ENCODE results near the gene CCDC85B.

CCDC85B gene

DNA sequence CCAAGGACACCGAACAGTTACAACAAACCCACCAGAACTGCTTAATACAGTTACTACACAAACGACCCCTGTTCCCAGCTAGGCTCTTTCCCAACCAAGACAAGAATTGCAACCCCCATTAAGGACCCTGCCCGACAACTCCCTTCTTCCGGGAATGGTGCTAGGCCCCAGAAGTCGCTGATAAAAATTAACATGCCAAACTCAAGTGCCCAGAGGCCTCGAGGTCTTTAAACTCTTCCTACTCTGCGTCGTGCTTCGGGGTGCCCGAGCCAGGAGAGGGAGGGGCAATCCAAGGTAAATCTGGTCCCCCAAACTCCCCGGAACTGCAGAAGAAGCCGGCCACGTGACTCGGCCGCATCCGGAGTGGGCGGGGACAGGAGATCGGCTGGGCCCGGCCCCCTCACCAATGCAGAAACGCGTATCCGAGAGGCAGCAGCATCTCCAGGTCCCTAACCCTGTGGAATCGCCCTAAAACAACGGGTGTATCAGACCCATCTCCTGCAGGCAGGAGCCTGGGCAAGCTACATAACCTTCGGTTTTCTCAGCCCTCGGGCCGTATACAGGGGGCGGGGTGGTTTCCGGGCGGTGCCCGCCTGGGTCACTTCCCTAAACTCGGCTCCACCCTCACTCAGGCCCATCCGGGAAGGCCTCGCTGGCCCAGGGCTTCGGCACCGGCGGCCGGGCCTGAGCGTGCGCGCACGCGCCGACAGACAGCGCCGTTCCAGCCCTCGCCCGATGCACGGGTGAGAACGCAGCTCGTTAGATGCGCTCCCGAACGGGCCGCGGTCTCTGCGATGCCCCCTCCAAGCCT is 33.6 kb upstream of the CCDC85B start:
- peak overlapping the region; percentile 83 for H4K12ac ChIP-seq (ENCODE audit: low read depth, low read length)
- H4K8ac ChIP-seq (ENCODE audit: low read depth, low read length) = peak overlapping the region; percentile 59
- peaks cover 52 to 53% of the 10 kb centered on the region in 2 experiments for H3K36me3 ChIP-seq (ENCODE audit: control insufficient read depth in 1 of 2, insufficient read depth in 2 of 2, low read length in 2 of 2)
- H3K4ac ChIP-seq (ENCODE audit: low read depth, low read length) = peak overlapping the region; percentile 98
- WGBS (ENCODE audit: extremely low coverage, insufficient coverage, insufficient read length) = no CpG with 5 or more reads among the region's 57 CpGs
- H2AK5ac ChIP-seq (ENCODE audit: low read length) = peak overlapping the region; percentile 97
- H4K91ac ChIP-seq (ENCODE audit: low read depth, low read length) = peak overlapping the region; percentile 98
- peak overlapping the region; percentile 97 for H3K27ac ChIP-seq (ENCODE audit: low read depth, low read length)
- H3K14ac ChIP-seq (ENCODE audit: low read length) = peak overlapping the region; percentile 99
- H3K79me2 ChIP-seq (ENCODE audit: control insufficient read depth, insufficient read depth, low read length, poor library complexity) = peaks cover 35% of the 10 kb centered on the region
- H3K27me3 ChIP-seq (ENCODE audit: insufficient read depth, low read length) = no peaks in the 10 kb centered on the region
- H2BK12ac ChIP-seq (ENCODE audit: low read length) = peak overlapping the region; percentile 31
- H2BK120ac ChIP-seq (ENCODE audit: insufficient read depth, low read length, poor library complexity) = peak overlapping the region; percentile 93
- peak overlapping the region; percentile 98 for H3K4me3 ChIP-seq (ENCODE audit: low read depth, low read length)
- peaks cover 15 to 18% of the 10 kb centered on the region in 2 experiments for H3K4me1 ChIP-seq (ENCODE audit: control insufficient read depth in 1 of 2, insufficient read depth in 2 of 2, low read length in 2 of 2)
- peak overlapping the region; percentile 95 for H3K18ac ChIP-seq (ENCODE audit: low read length)
- H3K4me2 ChIP-seq (ENCODE audit: low read length) = peak overlapping the region; percentile 91
- peaks cover 30% of the 10 kb centered on the region for H3K79me1 ChIP-seq (ENCODE audit: low read length)
- H3K9me3 ChIP-seq (ENCODE audit: insufficient read depth, low read depth, low read length) = peaks cover 6% of the 10 kb centered on the region
- H3K23ac ChIP-seq (ENCODE audit: low read length) = no peak overlapping the region
- peak; percentile 80 to 85 for DNase-seq
- H2AFZ ChIP-seq (ENCODE audit: insufficient read depth, low read length, poor library complexity) = peak overlapping the region; percentile 24
- peak overlapping the region; percentile 98 for H3K9ac ChIP-seq (ENCODE audit: low read length)
- peak overlapping the region; percentile 89 for H2BK5ac ChIP-seq (ENCODE audit: low read depth, low read length, poor library complexity)

DNA sequence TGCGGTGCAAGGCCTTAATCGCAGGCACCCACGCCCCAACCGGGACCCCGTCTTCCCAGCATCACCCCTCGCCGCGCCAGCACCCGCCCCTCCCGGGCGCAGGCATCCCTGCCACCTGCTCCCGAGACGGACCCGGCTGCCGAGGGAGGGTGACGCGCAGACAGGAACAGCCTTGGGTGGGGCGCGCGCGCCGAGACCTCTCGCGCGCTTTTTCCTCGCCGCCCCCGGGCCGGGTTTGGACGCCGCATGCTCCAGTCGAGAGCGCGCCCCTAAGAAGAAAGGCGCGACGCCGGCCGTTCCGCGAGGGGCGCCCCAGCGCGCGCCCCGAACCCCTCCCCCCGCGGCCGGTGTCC is 33.0 kb upstream of the CCDC85B start:
- no peaks in the 10 kb centered on the region for H3K27me3 ChIP-seq (ENCODE audit: insufficient read depth, low read length)
- H3K4ac ChIP-seq (ENCODE audit: low read depth, low read length) = peak overlapping the region; percentile 98
- H3K79me1 ChIP-seq (ENCODE audit: low read length) = peaks cover 30% of the 10 kb centered on the region
- H2BK5ac ChIP-seq (ENCODE audit: low read depth, low read length, poor library complexity) = peak overlapping the region; percentile 89
- H4K12ac ChIP-seq (ENCODE audit: low read depth, low read length) = peak overlapping the region; percentile 83
- H2BK12ac ChIP-seq (ENCODE audit: low read length) = peak overlapping the region; percentile 31
- H3K4me2 ChIP-seq (ENCODE audit: low read length) = peak overlapping the region; percentile 91
- peaks cover 35% of the 10 kb centered on the region for H3K79me2 ChIP-seq (ENCODE audit: control insufficient read depth, insufficient read depth, low read length, poor library complexity)
- peak in 1 of 2 donors; percentile 68 for DNase-seq
- peak overlapping the region; percentile 98 for H3K4me3 ChIP-seq (ENCODE audit: low read depth, low read length)
- peak overlapping the region; percentile 95 for H3K18ac ChIP-seq (ENCODE audit: low read length)
- H3K4me1 ChIP-seq (ENCODE audit: control insufficient read depth in 1 of 2, insufficient read depth in 2 of 2, low read length in 2 of 2) = peaks cover 17 to 18% of the 10 kb centered on the region in 2 experiments
- peak overlapping the region; percentile 98 for H3K9ac ChIP-seq (ENCODE audit: low read length)
- peaks cover 4% of the 10 kb centered on the region for H3K9me3 ChIP-seq (ENCODE audit: insufficient read depth, low read depth, low read length)
- WGBS (ENCODE audit: extremely low coverage, insufficient coverage, insufficient read length) = no CpG with 5 or more reads among the region's 49 CpGs
- H2AFZ ChIP-seq (ENCODE audit: insufficient read depth, low read length, poor library complexity) = peak overlapping the region; percentile 59
- H2AK5ac ChIP-seq (ENCODE audit: low read length) = peak overlapping the region; percentile 97
- peak overlapping the region; percentile 93 for H2BK120ac ChIP-seq (ENCODE audit: insufficient read depth, low read length, poor library complexity)
- peak overlapping the region; percentile 99 for H3K14ac ChIP-seq (ENCODE audit: low read length)
- H3K36me3 ChIP-seq (ENCODE audit: control insufficient read depth in 1 of 2, insufficient read depth in 2 of 2, low read length in 2 of 2) = peaks cover 52 to 53% of the 10 kb centered on the region in 2 experiments
- H4K8ac ChIP-seq (ENCODE audit: low read depth, low read length) = peak overlapping the region; percentile 59
- peak overlapping the region; percentile 98 for H4K91ac ChIP-seq (ENCODE audit: low read depth, low read length)
- H3K23ac ChIP-seq (ENCODE audit: low read length) = no peak overlapping the region
- H3K27ac ChIP-seq (ENCODE audit: low read depth, low read length) = peak overlapping the region; percentile 97

DNA sequence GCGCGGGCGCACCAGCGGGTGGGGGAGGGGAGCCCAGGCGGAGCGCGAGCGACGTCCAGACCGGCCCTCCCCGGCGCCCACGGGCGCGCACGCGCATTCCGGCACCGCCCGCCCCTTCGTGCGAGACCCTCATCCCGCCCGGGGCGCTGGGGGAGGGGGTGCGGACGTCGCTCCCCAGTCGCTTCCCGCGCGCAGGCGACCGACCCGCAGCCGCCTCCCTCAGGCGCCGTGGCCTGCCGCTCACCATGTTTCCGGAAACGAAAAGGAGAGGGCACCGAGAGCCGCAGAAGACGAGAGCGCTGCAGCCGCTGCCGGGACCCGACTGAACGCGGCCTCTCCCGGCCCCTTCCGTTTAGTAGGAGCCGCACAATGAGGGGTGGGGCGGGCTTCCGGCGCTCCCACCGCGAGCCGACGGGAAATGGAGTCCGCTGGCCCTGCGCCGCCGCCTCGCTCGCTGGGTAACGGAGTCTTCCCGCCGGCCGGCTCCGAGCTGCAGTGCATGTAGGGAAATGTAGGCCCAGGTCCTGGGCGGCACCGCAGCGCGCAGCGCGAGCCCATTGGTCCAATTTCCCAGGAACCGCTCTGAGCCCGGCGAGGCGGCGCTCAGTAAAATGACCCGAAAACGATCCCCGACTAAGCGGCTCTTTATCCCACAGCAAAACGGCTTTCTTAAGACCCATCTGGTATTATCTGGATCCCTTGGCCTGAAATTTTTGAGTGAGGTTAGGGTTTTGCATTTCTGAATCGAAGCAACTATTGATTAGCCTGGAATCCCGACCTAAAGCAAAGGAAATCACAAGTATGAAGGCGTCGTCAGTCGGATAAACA is 32.4 kb upstream of the CCDC85B start, which contains the start of gene CFL1:
Gene CFL1, minus strand, starts transcription at position 328 of the 828 bp plus-strand sequence. Its CDS starts 81 bp downstream, at position 247.
- Histone ChIP-seq H3K79me1 (ENCODE audit: low read length) (peaks cover 30% of the 10 kb centered on the region), H2BK12ac (ENCODE audit: low read length) (peak within 1 kb of the TSS; percentile 31), H3K4me1 (ENCODE audit: control insufficient read depth in 1 of 2, insufficient read depth in 2 of 2, low read length in 2 of 2) (peaks cover 17 to 18% of the 10 kb centered on the region in 2 experiments), H2AFZ (ENCODE audit: insufficient read depth, low read length, poor library complexity) (peak within 1 kb of the TSS; percentile 59), H3K4me2 (ENCODE audit: low read length) (peak within 1 kb of the TSS; percentile 91), H3K23ac (ENCODE audit: low read length) (no peak within 1 kb of the TSS), H2AK5ac (ENCODE audit: low read length) (peak within 1 kb of the TSS; percentile 97), H4K12ac (ENCODE audit: low read depth, low read length) (peak within 1 kb of the TSS; percentile 89), H3K14ac (ENCODE audit: low read length) (peak within 1 kb of the TSS; percentile 99), H3K36me3 (ENCODE audit: control insufficient read depth in 1 of 2, insufficient read depth in 2 of 2, low read length in 2 of 2) (peaks cover 52 to 53% of the 10 kb centered on the region in 2 experiments), H4K91ac (ENCODE audit: low read depth, low read length) (peak within 1 kb of the TSS; percentile 98), H3K18ac (ENCODE audit: low read length) (peak within 1 kb of the TSS; percentile 95), H2BK120ac (ENCODE audit: insufficient read depth, low read length, poor library complexity) (peak within 1 kb of the TSS; percentile 93), H4K8ac (ENCODE audit: low read depth, low read length) (peak within 1 kb of the TSS; percentile 59), H3K79me2 (ENCODE audit: control insufficient read depth, insufficient read depth, low read length, poor library complexity) (peaks cover 35% of the 10 kb centered on the region), H2BK5ac (ENCODE audit: low read depth, low read length, poor library complexity) (peak within 1 kb of the TSS; percentile 89), H3K9ac (ENCODE audit: low read length) (peak within 1 kb of the TSS; percentile 98), H3K27me3 (ENCODE audit: insufficient read depth, low read length) (no peaks in the 10 kb centered on the region), H3K4ac (ENCODE audit: low read depth, low read length) (peak within 1 kb of the TSS; percentile 98), H3K4me3 (ENCODE audit: low read depth, low read length) (peak within 1 kb of the TSS; percentile 98), H3K9me3 (ENCODE audit: insufficient read depth, low read depth, low read length) (peaks cover 2% of the 10 kb centered on the region), H3K27ac (ENCODE audit: low read depth, low read length) (peak within 1 kb of the TSS; percentile 97)
- peak; percentile 98 to 99 for DNase-seq
- WGBS (ENCODE audit: extremely low coverage, insufficient coverage, insufficient read length) = no CpG with 5 or more reads among the region's 92 CpGs

DNA sequence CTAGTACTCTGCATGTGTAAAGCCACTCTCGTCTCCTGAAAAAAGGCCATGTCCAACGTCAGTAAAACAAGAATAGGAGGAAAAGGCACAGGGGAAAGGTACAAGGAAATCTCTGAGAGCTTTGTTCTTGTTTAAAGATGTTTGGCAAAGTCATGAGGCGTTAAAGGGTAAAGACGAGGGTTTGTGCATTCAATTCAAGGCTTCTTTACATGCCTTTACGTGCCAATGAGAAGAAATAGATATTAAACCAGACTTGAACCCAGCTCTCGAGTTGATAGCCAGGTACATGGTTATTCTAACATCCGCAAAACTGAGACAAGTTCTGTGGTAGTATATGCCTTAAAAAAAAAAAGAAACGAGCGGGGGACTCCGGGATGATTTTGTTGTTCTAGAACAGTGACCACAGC is 31.8 kb upstream of the CCDC85B start:
- peaks cover 2% of the 10 kb centered on the region for H3K9me3 ChIP-seq (ENCODE audit: insufficient read depth, low read depth, low read length)
- peak in 1 of 2 donors; percentile 48 for DNase-seq
- H2AFZ ChIP-seq (ENCODE audit: insufficient read depth, low read length, poor library complexity) = peak overlapping the region; percentile 32
- peaks cover 30% of the 10 kb centered on the region for H3K79me1 ChIP-seq (ENCODE audit: low read length)
- no peak overlapping the region for H4K12ac ChIP-seq (ENCODE audit: low read depth, low read length)
- H3K18ac ChIP-seq (ENCODE audit: low read length) = no peak overlapping the region
- H3K23ac ChIP-seq (ENCODE audit: low read length) = no peak overlapping the region
- H3K4ac ChIP-seq (ENCODE audit: low read depth, low read length) = no peak overlapping the region
- H3K27ac ChIP-seq (ENCODE audit: low read depth, low read length) = peak overlapping the region; percentile 77
- peaks cover 17 to 18% of the 10 kb centered on the region in 2 experiments for H3K4me1 ChIP-seq (ENCODE audit: control insufficient read depth in 1 of 2, insufficient read depth in 2 of 2, low read length in 2 of 2)
- H2BK5ac ChIP-seq (ENCODE audit: low read depth, low read length, poor library complexity) = peak overlapping the region; percentile 71
- H3K4me2 ChIP-seq (ENCODE audit: low read length) = peak overlapping the region; percentile 87
- no peak overlapping the region for H2BK12ac ChIP-seq (ENCODE audit: low read length)
- peak overlapping the region; percentile 3 for H2BK120ac ChIP-seq (ENCODE audit: insufficient read depth, low read length, poor library complexity)
- H2AK5ac ChIP-seq (ENCODE audit: low read length) = no peak overlapping the region
- peak overlapping the region; percentile 25 for H3K14ac ChIP-seq (ENCODE audit: low read length)
- peak overlapping the region; percentile 7 for H4K8ac ChIP-seq (ENCODE audit: low read depth, low read length)
- peak overlapping the region; percentile 51 for H3K4me3 ChIP-seq (ENCODE audit: low read depth, low read length)
- peak overlapping the region; percentile 89 for H3K9ac ChIP-seq (ENCODE audit: low read length)
- peaks cover 35% of the 10 kb centered on the region for H3K79me2 ChIP-seq (ENCODE audit: control insufficient read depth, insufficient read depth, low read length, poor library complexity)
- H3K27me3 ChIP-seq (ENCODE audit: insufficient read depth, low read length) = no peaks in the 10 kb centered on the region
- peaks cover 52 to 53% of the 10 kb centered on the region in 2 experiments for H3K36me3 ChIP-seq (ENCODE audit: control insufficient read depth in 1 of 2, insufficient read depth in 2 of 2, low read length in 2 of 2)
- H4K91ac ChIP-seq (ENCODE audit: low read depth, low read length) = peak overlapping the region; percentile 33
- WGBS (ENCODE audit: extremely low coverage, insufficient coverage, insufficient read length) = no CpG with 5 or more reads among the region's 10 CpGs

Measured in trophoblast cell (in vitro differentiated cells and primary cell).